ENCODE results near the gene RALGPS2. TPM values are rescaled to one million over a fixed set of nuclear protein-coding genes. Genes with fewer than 3 reads are reported as not detected.
"Not testable (repeated sequence)": the region's sequence is repeated elsewhere in the genome, so short reads cannot be mapped to it uniquely, and the experiment has no call there.

The RALGPS2 gene
- total RNA-seq, 1 experiment from 2014 or later = 6.6 TPM

GRCh38 chr1:178939338-178940067, 214.5 kb downstream of the RALGPS2 start:
- no peak for DNase-seq (ENCODE audit: extremely low read depth, low read depth)

GRCh38 chr1:178940068-178940765, 215.2 kb downstream of the RALGPS2 start:
- no peak for DNase-seq (ENCODE audit: extremely low read depth, low read depth)

GRCh38 chr1:178941261-178941689, 216.2 kb downstream of the RALGPS2 start:
- DNase-seq (ENCODE audit: extremely low read depth, low read depth) = no peak

GRCh38 chr1:178941849-178942248, 216.8 kb downstream of the RALGPS2 start:
- no peak for DNase-seq (ENCODE audit: extremely low read depth, low read depth)

- DNase-seq (ENCODE audit: extremely low read depth, low read depth) = no peak
Observed at GRCh38 chr1:178942285-178943198, 217.5 kb downstream of the RALGPS2 start.

GRCh38 chr1:178944729-178945128, 219.7 kb downstream of the RALGPS2 start:
- no peak for DNase-seq (ENCODE audit: extremely low read depth, low read depth)

- no peak for DNase-seq (ENCODE audit: extremely low read depth, low read depth)
Observed at GRCh38 chr1:178945763-178946266, 220.8 kb downstream of the RALGPS2 start.

GRCh38 chr1:178946416-178946815, 221.4 kb downstream of the RALGPS2 start:
- DNase-seq (ENCODE audit: extremely low read depth, low read depth) = no peak

- DNase-seq (ENCODE audit: extremely low read depth, low read depth) = no peak
Observed at GRCh38 chr1:178946855-178947676, 222.0 kb downstream of the RALGPS2 start.

- no peak for DNase-seq (ENCODE audit: extremely low read depth, low read depth)
Observed at GRCh38 chr1:178947677-178947981, 222.6 kb downstream of the RALGPS2 start.

GRCh38 chr1:178948676-178949075, 223.6 kb downstream of the RALGPS2 start:
- DNase-seq (ENCODE audit: extremely low read depth, low read depth) = no peak

- DNase-seq (ENCODE audit: extremely low read depth, low read depth) = not testable (repeated sequence)
Observed at GRCh38 chr1:178949866-178950265, 224.8 kb downstream of the RALGPS2 start.

GRCh38 chr1:178951600-178951999, 226.6 kb downstream of the RALGPS2 start:
- no peak for DNase-seq (ENCODE audit: extremely low read depth, low read depth)

GRCh38 chr1:178953034-178953433, 228.0 kb downstream of the RALGPS2 start:
- no peak for DNase-seq (ENCODE audit: extremely low read depth, low read depth)

GRCh38 chr1:178953538-178954324, 228.7 kb downstream of the RALGPS2 start:
- DNase-seq (ENCODE audit: extremely low read depth, low read depth) = no peak

GRCh38 chr1:178954325-178954690, 229.3 kb downstream of the RALGPS2 start:
- DNase-seq (ENCODE audit: extremely low read depth, low read depth) = no peak

GRCh38 chr1:178954937-178955336, 229.9 kb downstream of the RALGPS2 start:
- DNase-seq (ENCODE audit: extremely low read depth, low read depth) = no peak

GRCh38 chr1:178955391-178955954, 230.4 kb downstream of the RALGPS2 start:
- DNase-seq (ENCODE audit: extremely low read depth, low read depth) = no peak

GRCh38 chr1:178958491-178958890, 233.4 kb downstream of the RALGPS2 start:
- no peak for DNase-seq (ENCODE audit: extremely low read depth, low read depth)
